GM21576 (cell line): Measurements from ENCODE around the gene BOC.
"Not testable (repeated sequence)": the region's sequence is repeated elsewhere in the genome, so short reads cannot be mapped to it uniquely, and the experiment has no call there.

Experiments used
- ATAC-seq: cut with Tn5 transposase; IDR thresholded peaks from one replicate; pipeline ENCODE4 v1.9.1; 2021; ENCODE audit warnings: mild to moderate bottlenecking, moderate library complexity; ENCODE audit not compliant: unreplicated experiment

Gene BOC, protein sequence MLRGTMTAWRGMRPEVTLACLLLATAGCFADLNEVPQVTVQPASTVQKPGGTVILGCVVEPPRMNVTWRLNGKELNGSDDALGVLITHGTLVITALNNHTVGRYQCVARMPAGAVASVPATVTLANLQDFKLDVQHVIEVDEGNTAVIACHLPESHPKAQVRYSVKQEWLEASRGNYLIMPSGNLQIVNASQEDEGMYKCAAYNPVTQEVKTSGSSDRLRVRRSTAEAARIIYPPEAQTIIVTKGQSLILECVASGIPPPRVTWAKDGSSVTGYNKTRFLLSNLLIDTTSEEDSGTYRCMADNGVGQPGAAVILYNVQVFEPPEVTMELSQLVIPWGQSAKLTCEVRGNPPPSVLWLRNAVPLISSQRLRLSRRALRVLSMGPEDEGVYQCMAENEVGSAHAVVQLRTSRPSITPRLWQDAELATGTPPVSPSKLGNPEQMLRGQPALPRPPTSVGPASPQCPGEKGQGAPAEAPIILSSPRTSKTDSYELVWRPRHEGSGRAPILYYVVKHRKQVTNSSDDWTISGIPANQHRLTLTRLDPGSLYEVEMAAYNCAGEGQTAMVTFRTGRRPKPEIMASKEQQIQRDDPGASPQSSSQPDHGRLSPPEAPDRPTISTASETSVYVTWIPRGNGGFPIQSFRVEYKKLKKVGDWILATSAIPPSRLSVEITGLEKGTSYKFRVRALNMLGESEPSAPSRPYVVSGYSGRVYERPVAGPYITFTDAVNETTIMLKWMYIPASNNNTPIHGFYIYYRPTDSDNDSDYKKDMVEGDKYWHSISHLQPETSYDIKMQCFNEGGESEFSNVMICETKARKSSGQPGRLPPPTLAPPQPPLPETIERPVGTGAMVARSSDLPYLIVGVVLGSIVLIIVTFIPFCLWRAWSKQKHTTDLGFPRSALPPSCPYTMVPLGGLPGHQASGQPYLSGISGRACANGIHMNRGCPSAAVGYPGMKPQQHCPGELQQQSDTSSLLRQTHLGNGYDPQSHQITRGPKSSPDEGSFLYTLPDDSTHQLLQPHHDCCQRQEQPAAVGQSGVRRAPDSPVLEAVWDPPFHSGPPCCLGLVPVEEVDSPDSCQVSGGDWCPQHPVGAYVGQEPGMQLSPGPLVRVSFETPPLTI

GRCh38 chr3:113211330-113212149 is at the start of gene BOC:
Gene BOC (plus strand): TSS chr3:113211557. CDS start chr3:113249803, 38,246 bp downstream.
- ATAC-seq, result no peak

DNA sequence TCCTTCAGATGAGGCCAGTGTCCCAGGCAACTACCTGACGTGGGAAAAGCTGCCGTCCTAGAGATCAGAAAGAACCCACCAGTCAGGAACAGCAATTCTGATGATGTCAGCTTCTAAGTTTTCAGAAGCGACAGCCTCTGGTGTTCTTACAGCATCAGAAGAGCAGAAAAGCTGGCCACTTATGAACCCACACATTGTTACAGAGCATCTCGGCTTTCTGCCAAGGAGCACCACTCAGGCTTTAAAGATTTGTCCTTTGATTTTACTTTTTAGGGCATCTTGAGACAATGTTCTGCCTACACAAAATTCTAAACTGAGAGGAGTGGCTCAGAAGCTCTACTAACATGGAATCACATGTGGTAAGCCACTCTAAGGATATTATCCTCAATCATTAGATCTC is 49.7 kb upstream of the BOC start:
- ATAC-seq, result no peak

GRCh38 chr3:113163152-113163551 is 48.2 kb upstream of the BOC start:
- ATAC-seq, result no peak

DNA sequence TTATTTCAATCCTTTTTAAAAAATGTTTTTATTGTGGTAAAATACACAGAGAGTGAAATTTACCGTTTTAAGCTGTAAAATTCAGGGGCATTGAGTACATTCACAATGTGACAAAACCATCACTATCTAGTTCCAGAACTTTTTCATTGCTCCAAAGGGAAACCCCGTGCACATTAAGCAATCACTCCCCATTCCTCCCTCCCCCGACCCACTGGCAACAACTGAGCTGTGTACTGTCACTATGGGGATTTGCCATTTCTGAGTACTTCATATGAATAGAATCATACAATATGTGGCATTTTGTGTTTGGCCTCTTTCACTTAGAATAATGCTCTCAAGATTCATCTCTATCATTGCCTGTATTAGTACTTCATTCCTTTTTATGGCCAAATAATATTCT is 45.5 kb upstream of the BOC start:
- no peak for ATAC-seq

DNA sequence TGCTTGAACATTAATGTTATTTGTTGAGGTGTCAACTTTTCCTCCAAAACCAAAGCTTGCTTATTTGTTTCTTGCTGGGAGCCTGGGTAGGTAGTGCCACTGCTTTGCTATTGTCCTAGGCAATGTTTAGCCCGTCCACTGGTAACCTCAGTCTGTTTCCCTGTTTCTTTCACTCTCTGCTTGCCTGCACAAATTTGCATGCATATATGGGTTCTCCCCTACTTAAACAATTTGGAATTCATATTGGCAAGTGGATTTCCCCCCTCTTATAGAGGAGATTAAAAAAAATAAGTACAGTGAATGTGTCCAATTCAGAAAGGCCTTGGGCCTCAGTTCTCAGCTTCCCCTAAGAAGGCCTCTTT is 45.0 kb upstream of the BOC start:
- no peak for ATAC-seq

- ATAC-seq, result no peak
These were observed 44.5 kb upstream of the BOC start for GRCh38 chr3:113166719-113167492.

- no peak for ATAC-seq
These were observed 43.2 kb upstream of the BOC start for GRCh38 chr3:113167825-113168801.

GRCh38 chr3:113169891-113170452 is 41.4 kb upstream of the BOC start:
- no peak for ATAC-seq

DNA sequence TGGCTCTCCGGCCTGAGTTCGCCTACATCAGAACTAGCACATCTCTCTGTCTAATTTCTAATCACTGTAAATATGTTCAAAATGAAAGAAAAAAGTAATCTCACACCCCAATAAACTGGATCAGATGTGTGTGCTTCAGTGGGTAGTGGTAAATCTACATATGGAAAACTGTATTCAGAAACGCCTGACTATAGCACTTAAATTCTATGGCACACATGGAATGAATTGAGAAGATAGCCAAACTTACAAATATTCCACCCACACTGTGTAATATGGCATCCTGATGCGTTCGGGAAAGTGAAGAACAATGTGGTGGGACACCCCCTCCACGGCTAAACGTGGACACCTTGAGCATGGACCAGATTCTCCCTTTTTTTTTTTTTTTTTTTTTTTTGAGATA is 40.6 kb upstream of the BOC start:
- ATAC-seq, result no peak

GRCh38 chr3:113171675-113172300 is 39.6 kb upstream of the BOC start:
- not testable (repeated sequence) for ATAC-seq

DNA sequence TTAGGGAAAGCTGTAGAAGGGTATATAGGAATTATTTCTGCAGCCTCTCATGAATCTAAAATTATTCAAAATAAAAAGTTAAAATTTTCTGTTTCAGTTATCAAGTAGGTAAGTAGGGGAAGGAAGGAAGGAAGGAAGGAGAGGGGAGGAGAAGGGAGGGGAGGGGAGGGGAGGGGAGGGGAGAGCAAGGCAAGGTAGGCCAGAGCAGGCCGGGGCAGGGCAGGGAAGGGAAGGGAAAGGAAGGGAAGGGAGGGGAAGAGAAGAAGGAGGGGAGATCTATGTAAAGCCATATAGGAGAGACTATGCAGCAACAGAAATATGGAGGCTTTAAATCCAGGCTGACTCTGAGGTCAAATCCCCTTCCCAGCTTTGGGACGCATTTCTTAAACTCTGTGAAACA is 38.3 kb upstream of the BOC start:
- no peak for ATAC-seq

- no peak for ATAC-seq
These were observed 37.1 kb upstream of the BOC start for GRCh38 chr3:113174304-113174703.

GRCh38 chr3:113174801-113175485 is 36.4 kb upstream of the BOC start:
- ATAC-seq, result no peak

GRCh38 chr3:113177526-113177925 is 33.8 kb upstream of the BOC start:
- ATAC-seq, result no peak

DNA sequence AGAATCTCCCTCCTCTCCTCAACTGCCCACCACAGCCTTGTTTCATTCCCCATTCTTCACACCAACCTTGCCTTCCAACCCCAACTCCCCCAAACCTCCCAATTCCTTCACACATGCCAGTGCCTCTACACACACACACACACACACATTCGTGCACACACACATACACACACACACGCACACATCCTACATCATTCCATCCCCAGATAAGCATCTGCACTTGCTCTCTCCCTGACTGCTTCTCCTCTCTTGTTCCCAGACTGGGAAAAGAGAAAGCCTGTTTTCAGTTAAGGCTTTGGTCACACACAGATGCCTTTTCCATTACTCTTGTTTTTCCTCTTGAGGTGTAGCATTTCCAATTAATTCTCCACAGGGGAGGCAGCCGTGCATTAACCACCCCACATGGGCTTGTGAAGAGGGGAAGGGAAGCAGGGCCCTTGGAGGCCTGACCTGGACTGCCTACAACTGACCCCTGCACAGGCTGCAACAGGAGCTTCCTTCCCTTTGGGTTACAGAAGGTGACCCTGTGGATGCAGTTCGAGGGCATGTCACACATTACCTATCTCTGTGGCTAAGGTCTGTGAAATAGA is 32.0 kb upstream of the BOC start:
- ATAC-seq, result no peak

GRCh38 chr3:113183748-113184661 is 27.4 kb upstream of the BOC start:
- ATAC-seq, result no peak
